HG02970 (cell line): ENCODE data around the gene HEBP1.

Experiments
- ATAC-seq: cut with Tn5 transposase; IDR thresholded peaks from one replicate; pipeline ENCODE4 v1.9.1; 2021; ENCODE audit warnings: mild to moderate bottlenecking, moderate library complexity, moderate number of reproducible peaks; ENCODE audit not compliant: unreplicated experiment, low FRiP score

Gene HEBP1

GRCh38 chr12:13024531-13024916 lies 24.5 kb upstream of the HEBP1 start:
- ATAC-seq, result no peak

GRCh38 chr12:13023811-13024530 lies 23.9 kb upstream of the HEBP1 start:
- ATAC-seq, result no peak

- no peak for ATAC-seq
Observed at GRCh38 chr12:13022851-13023271, 22.8 kb upstream of the HEBP1 start.

- ATAC-seq, result no peak
Observed at GRCh38 chr12:13011098-13011497, 11.0 kb upstream of the HEBP1 start.

- ATAC-seq, result no peak
Observed at GRCh38 chr12:13008741-13009380, 8.8 kb upstream of the HEBP1 start.

GRCh38 chr12:13007496-13008233 lies 7.6 kb upstream of the HEBP1 start:
- no peak for ATAC-seq

- no peak for ATAC-seq
Observed at GRCh38 chr12:13005649-13006048, 5.6 kb upstream of the HEBP1 start.

GRCh38 chr12:13004986-13005385 lies 4.9 kb upstream of the HEBP1 start:
- no peak for ATAC-seq

GRCh38 chr12:13004361-13004760 lies 4.3 kb upstream of the HEBP1 start:
- no peak for ATAC-seq

GRCh38 chr12:13002301-13003097 lies 2.4 kb upstream of the HEBP1 start:
- no peak for ATAC-seq

GRCh38 chr12:13001775-13002040 lies 1.6 kb upstream of the HEBP1 start:
- no peak for ATAC-seq

GRCh38 chr12:13000925-13001774 lies 1.1 kb upstream of the HEBP1 start:
- no peak for ATAC-seq

- ATAC-seq, result peak; percentile 18
Observed at GRCh38 chr12:13000616-13000924, 505 bp upstream of the HEBP1 start.

- no peak for ATAC-seq
Observed at GRCh38 chr12:12999271-12999958, 650 bp downstream of the HEBP1 start.

GRCh38 chr12:12998248-12998647 lies 1.8 kb downstream of the HEBP1 start:
- ATAC-seq, result no peak

- ATAC-seq, result no peak
Observed at GRCh38 chr12:12997734-12998133, 2.3 kb downstream of the HEBP1 start.

GRCh38 chr12:12997156-12997555 lies 2.9 kb downstream of the HEBP1 start:
- ATAC-seq, result no peak

- no peak for ATAC-seq
Observed at GRCh38 chr12:12996209-12996608, 3.9 kb downstream of the HEBP1 start.

GRCh38 chr12:12995088-12995487 lies 5.0 kb downstream of the HEBP1 start:
- no peak for ATAC-seq

GRCh38 chr12:12993367-12993766 lies 6.7 kb downstream of the HEBP1 start:
- no peak for ATAC-seq
